Endodermal cell (in vitro differentiated cells): ENCODE data around the gene CP. TPM values are rescaled to one million over a fixed set of nuclear protein-coding genes. Genes with fewer than 3 reads are reported as not detected.

Experiments used
- DNase-seq: peaks from one replicate; pipeline ENCODE4 v3.0.0-alpha.2; 2017
- H3K27ac ChIP-seq: 2 replicates; pipeline ENCODE4 v1.5.1; 2013; ENCODE audit warnings: mild to moderate bottlenecking, low read depth, low read length, moderate library complexity
- H3K27me3 ChIP-seq: 2 replicates; pipeline ENCODE4 v1.6.1; 2013; ENCODE audit warnings: mild to moderate bottlenecking, low read length, moderate library complexity; ENCODE audit not compliant: insufficient read depth, control insufficient read depth, poor library complexity, severe bottlenecking
- H3K36me3 ChIP-seq: 2 replicates; pipeline ENCODE4 v1.7.0; 2013; ENCODE audit warnings: mild to moderate bottlenecking, low read length, moderate library complexity; ENCODE audit not compliant: control insufficient read depth, insufficient read depth
- H3K4me1 ChIP-seq: one replicate; pipeline ENCODE4 v1.7.0; 2013; ENCODE audit warnings: low read length; ENCODE audit not compliant: control insufficient read depth, insufficient read depth
- H3K4me3 ChIP-seq: 2 replicates; pipeline ENCODE4 v1.5.1; 2013; ENCODE audit warnings: mild to moderate bottlenecking, low read length, moderate library complexity
- H3K9ac ChIP-seq: 2 replicates; pipeline ENCODE4 v1.6.1; 2013; ENCODE audit warnings: mild to moderate bottlenecking, low read length, moderate library complexity; ENCODE audit not compliant: poor library complexity, severe bottlenecking; ENCODE audit errors: extremely low read depth
- H3K9me3 ChIP-seq: 2 replicates; pipeline ENCODE4 v1.6.1; 2013; ENCODE audit warnings: mild to moderate bottlenecking, low read length, moderate library complexity; ENCODE audit not compliant: control insufficient read depth
- H3K27ac Mint-ChIP-seq: 2 replicates; pipeline ENCODE4 v1.8.0; 2020; ENCODE audit warnings: mixed read lengths
- H3K27me3 Mint-ChIP-seq: 2 replicates; pipeline ENCODE4 v1.8.0; 2021; ENCODE audit warnings: mild to moderate bottlenecking, mixed read lengths; ENCODE audit not compliant: insufficient read depth
- H3K36me3 Mint-ChIP-seq: 2 replicates; pipeline ENCODE4 v1.8.0; 2020; ENCODE audit warnings: low read depth, mixed read lengths
- H3K4me1 Mint-ChIP-seq: 2 replicates; pipeline ENCODE4 v1.8.0; 2020; ENCODE audit warnings: mixed read lengths
- H3K4me3 Mint-ChIP-seq: 2 replicates; pipeline ENCODE4 v1.8.0; 2020; ENCODE audit warnings: mild to moderate bottlenecking, moderate library complexity, mixed read lengths
- H3K9me3 Mint-ChIP-seq: 2 replicates; pipeline ENCODE4 v1.8.0; 2020; ENCODE audit warnings: mild to moderate bottlenecking, mixed read lengths
- WGBS, 2 experiments: methylation state at CpG; one replicate each; pipeline versions ENCODE4 v1.1.5 to v1.1.7; 2013; ENCODE audit warnings: missing lambda C conversion rate in 2 of 2, mixed read lengths in 1 of 2; ENCODE audit not compliant: insufficient coverage in 1 of 2, insufficient read length in 1 of 2; 5-methylcytosine and 5-hydroxymethylcytosine counted together
- total RNA-seq, 2 donors: library from RNA; stranded (reverse); fragmentation: NEBNext Ultra II Directional in 1 of 2; extraction: Animal tissue kit (Norgen Biotek cat#: 25700) in 1 of 2; gene quantifications; 2 replicates in 1 of 2; 3 replicates in 1 of 2; pipeline ENCODE4 v1.2.1, GENCODE V29; 2021
- TF ChIP-seq, protein P1 (sequence below): fragments of 200-600 bp; sonication (generic); conservative IDR thresholded peaks from 2 replicates; pipeline ENCODE4 v1.5.0; 2021; ENCODE audit warnings: antibody characterized with exemption, mild to moderate bottlenecking

CP gene
- total RNA-seq, 2 donors from 2014 or later = 0.53 to 0.86 TPM

DNA sequence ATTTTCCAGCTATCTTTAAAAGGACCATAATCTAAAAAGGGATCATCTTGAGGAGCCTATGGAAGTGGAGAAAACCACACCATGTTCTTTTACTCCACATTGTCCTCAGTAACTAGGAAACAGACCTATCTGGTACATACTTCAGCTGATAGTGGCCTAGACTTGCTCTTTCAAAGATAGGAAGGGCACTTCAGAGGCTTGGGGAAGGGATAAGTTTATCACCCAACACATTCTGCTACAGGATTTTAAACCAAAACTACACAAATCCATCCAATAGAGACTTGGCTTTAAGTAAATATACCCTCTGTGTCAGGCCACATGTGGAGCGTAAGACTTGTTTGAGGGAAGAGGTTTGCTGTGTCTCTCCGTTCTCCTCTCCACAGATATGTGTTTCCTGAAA lies 35.4 kb downstream of the CP start:
- H3K9ac ChIP-seq = no peak overlapping the region
- TF ChIP-seq, protein P1, sequence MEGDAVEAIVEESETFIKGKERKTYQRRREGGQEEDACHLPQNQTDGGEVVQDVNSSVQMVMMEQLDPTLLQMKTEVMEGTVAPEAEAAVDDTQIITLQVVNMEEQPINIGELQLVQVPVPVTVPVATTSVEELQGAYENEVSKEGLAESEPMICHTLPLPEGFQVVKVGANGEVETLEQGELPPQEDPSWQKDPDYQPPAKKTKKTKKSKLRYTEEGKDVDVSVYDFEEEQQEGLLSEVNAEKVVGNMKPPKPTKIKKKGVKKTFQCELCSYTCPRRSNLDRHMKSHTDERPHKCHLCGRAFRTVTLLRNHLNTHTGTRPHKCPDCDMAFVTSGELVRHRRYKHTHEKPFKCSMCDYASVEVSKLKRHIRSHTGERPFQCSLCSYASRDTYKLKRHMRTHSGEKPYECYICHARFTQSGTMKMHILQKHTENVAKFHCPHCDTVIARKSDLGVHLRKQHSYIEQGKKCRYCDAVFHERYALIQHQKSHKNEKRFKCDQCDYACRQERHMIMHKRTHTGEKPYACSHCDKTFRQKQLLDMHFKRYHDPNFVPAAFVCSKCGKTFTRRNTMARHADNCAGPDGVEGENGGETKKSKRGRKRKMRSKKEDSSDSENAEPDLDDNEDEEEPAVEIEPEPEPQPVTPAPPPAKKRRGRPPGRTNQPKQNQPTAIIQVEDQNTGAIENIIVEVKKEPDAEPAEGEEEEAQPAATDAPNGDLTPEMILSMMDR = no peak
- peak overlapping the region; percentile 57 for H3K27ac Mint-ChIP-seq
- no peak overlapping the region for H3K4me3 Mint-ChIP-seq
- 76 to 82% methylated on average over 2 of the region's 2 CpGs for WGBS, 2 experiments
- peaks cover 32% of the 10 kb centered on the region for H3K4me1 Mint-ChIP-seq
- no peak for DNase-seq
- no peaks in the 10 kb centered on the region for H3K27me3 Mint-ChIP-seq
- peaks cover 18% of the 10 kb centered on the region for H3K4me1 ChIP-seq
- no peaks in the 10 kb centered on the region for H3K27me3 ChIP-seq
- no peaks in the 10 kb centered on the region for H3K9me3 ChIP-seq
- H3K4me3 ChIP-seq = peak overlapping the region; percentile 24
- H3K27ac ChIP-seq = peak overlapping the region; percentile 33
- peaks cover 3% of the 10 kb centered on the region for H3K36me3 Mint-ChIP-seq
- no peaks in the 10 kb centered on the region for H3K36me3 ChIP-seq
- peaks cover 6% of the 10 kb centered on the region for H3K9me3 Mint-ChIP-seq

DNA sequence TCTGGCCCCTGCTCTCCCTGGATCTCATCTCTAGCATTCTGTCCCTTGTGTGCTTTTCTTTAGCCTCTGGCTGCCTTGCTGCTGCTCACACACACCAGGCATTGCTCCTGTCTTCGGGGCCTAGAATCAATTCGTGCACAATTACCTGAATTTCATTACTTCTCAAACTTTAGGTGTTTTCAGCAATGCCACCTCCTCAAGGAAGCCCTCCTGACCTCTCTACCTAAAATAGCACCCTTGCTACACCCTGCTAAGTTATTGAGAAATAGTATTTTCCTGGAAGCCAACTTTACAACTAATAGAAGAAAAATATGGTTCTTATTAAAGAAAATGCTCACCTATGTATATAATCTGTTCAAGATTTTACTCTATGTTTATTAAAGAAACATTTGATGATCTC lies 40.4 kb downstream of the CP start:
- Mint-ChIP-seq H3K4me3 (no peak overlapping the region), H3K27me3 (no peaks in the 10 kb centered on the region), H3K9me3 (peaks cover 4% of the 10 kb centered on the region), H3K27ac (no peak overlapping the region), H3K4me1 (peaks cover 9% of the 10 kb centered on the region), H3K36me3 (peaks cover 12% of the 10 kb centered on the region)
- H3K4me1 ChIP-seq = peaks cover 8% of the 10 kb centered on the region
- TF ChIP-seq, protein P1 = no peak
- 80 to 87% methylated on average over 1 to 2 of the region's 2 CpGs for WGBS, 2 experiments
- H3K36me3 ChIP-seq = peaks cover 7% of the 10 kb centered on the region
- H3K9me3 ChIP-seq = peaks cover 16% of the 10 kb centered on the region
- no peak overlapping the region for H3K9ac ChIP-seq
- H3K27ac ChIP-seq = no peak overlapping the region
- H3K27me3 ChIP-seq = no peaks in the 10 kb centered on the region
- H3K4me3 ChIP-seq = no peak overlapping the region
- DNase-seq = no peak

DNA sequence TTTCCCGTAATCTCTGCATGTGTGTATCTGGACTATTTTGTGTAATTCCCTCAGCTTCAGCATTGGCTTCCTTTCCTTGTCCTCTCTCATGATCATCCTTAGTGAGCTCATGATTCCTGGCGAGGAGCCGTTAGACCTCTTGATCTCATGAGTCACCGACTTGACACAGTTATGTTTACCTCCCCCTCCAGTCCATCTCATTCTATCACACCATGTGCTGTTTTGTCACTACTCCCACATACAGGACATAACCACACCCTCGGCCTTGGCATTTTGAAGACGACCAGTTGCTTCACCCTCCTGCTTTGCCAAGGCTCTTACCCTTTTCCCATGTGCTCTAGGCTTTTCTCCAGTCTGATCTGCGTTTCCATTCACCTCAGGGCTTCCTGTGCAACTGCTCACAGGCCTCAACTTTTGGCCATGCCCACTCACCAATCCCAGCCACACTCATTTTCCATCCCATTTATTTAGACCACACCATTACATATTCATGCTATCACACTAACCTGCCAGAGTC lies 41.5 kb downstream of the CP start:
- Histone ChIP-seq H3K4me3 (no peak overlapping the region), H3K4me1 (peaks cover under 1% of the 10 kb centered on the region), H3K36me3 (peaks cover 7% of the 10 kb centered on the region), H3K27ac (no peak overlapping the region), H3K9ac (no peak overlapping the region), H3K27me3 (no peaks in the 10 kb centered on the region), H3K9me3 (peaks cover 16% of the 10 kb centered on the region)
- peaks cover 4% of the 10 kb centered on the region for H3K9me3 Mint-ChIP-seq
- H3K27ac Mint-ChIP-seq = no peak overlapping the region
- DNase-seq = no peak
- peaks cover 2% of the 10 kb centered on the region for H3K4me1 Mint-ChIP-seq
- no peaks in the 10 kb centered on the region for H3K27me3 Mint-ChIP-seq
- no peak overlapping the region for H3K4me3 Mint-ChIP-seq
- H3K36me3 Mint-ChIP-seq = peaks cover 14% of the 10 kb centered on the region
- 92 to 96% methylated on average over 5 to 7 of the region's 7 CpGs for WGBS, 2 experiments
- TF ChIP-seq, protein P1 = no peak
